ENCODE measurements around the gene ICAM2. TPM values are rescaled to one million over a fixed set of nuclear protein-coding genes. Genes with fewer than 3 reads are reported as not detected.

ICAM2 gene
- total RNA-seq, 2 donors from 2014 or later: 7.3 to 12.6 TPM

DNA sequence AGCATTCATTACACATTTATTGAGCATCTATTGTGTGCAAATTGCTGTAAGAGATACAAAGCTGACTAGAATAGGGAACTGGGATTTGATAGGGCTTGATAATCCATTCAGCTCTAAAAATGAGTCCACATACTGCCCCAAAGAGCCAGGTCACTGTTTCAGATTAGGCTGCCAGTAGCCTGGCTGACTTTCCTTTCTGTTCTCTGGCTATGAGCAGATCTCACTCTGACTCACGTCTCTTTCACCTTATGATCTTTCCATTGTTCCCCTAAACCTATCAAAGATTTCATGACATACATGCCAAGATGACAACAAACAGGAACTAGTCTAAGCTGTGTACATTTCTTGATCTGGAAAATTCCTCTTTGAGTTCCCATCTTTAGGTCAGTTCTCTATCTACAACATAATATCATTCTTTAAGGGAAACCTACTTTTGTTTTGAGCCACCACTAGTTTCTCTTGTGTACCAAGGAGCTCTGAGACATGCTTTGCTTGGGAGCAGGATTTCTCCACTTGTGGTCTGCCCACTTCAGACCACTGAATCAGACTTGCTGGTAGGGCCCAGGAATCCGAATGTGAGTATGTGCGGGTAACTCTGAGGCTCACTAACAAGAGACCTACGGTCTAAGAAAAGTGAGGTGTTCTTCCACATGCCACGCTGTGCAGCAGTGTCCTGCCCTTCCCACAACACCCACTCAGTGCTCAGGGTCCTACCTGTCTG, 40.9 kb upstream of the ICAM2 start:
- Histone ChIP-seq H3K27me3 (replicated peaks; ENCODE audit: insufficient read depth) (no peaks in the 10 kb centered on the region), H3K4me1 (replicated peaks) (peaks cover 7% of the 10 kb centered on the region), H3K9me3 (no peaks in the 10 kb centered on the region), H3K27ac (no peak overlapping the region), H3K4me3 (no peak overlapping the region), H3K36me3 (no peaks in the 10 kb centered on the region)
- 87% methylated on average over 5 of the region's 5 CpGs for WGBS
- TF ChIP-seq POLR2AphosphoS5 (IDR thresholded peaks at IDR 0.05) (no peak), POLR2A (IDR thresholded peaks at IDR 0.05) (no peak)
- TF ChIP-seq, protein P1, sequence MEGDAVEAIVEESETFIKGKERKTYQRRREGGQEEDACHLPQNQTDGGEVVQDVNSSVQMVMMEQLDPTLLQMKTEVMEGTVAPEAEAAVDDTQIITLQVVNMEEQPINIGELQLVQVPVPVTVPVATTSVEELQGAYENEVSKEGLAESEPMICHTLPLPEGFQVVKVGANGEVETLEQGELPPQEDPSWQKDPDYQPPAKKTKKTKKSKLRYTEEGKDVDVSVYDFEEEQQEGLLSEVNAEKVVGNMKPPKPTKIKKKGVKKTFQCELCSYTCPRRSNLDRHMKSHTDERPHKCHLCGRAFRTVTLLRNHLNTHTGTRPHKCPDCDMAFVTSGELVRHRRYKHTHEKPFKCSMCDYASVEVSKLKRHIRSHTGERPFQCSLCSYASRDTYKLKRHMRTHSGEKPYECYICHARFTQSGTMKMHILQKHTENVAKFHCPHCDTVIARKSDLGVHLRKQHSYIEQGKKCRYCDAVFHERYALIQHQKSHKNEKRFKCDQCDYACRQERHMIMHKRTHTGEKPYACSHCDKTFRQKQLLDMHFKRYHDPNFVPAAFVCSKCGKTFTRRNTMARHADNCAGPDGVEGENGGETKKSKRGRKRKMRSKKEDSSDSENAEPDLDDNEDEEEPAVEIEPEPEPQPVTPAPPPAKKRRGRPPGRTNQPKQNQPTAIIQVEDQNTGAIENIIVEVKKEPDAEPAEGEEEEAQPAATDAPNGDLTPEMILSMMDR (IDR thresholded peaks at IDR 0.05): no peak
- no peak for DNase-seq (ENCODE audit: low spot score)
- intact Hi-C loops (cut with DNase I): loop anchor here (5.0 kb wide), 1 partner anchor 221 kb away; no protein-coding TSS in a partner anchor

DNA sequence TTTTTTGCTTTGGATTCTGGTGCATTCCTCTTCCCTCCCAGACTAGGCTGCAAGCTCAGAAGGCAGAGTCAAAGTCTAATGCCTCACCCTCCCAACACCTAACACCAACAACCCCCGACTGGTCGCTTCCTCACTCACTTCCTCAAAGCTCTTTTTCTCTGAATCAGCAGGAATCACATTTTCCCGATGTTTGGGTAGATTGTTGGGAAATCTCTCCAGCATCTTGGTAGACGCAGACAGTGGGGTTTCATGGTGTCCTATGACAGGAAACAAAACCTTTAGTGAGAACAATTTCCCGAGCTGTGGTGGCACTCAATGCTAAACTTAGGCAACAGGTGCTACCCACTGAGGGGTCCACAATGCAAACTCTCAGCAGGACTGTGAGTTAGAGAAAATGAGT, 39.9 kb upstream of the ICAM2 start:
- intact Hi-C loops (cut with DNase I): loop anchor here (5.0 kb wide), 1 partner anchor 222 kb away; no protein-coding TSS in a partner anchor
- H3K4me3 ChIP-seq: no peak overlapping the region
- H3K9me3 ChIP-seq: no peaks in the 10 kb centered on the region
- no peaks in the 10 kb centered on the region for H3K36me3 ChIP-seq
- 81% methylated on average over 5 of the region's 5 CpGs for WGBS
- H3K4me1 ChIP-seq (replicated peaks): peaks cover 7% of the 10 kb centered on the region
- no peak for DNase-seq (ENCODE audit: low spot score)
- H3K27ac ChIP-seq: no peak overlapping the region
- H3K27me3 ChIP-seq (replicated peaks; ENCODE audit: insufficient read depth): no peaks in the 10 kb centered on the region
- TF ChIP-seq POLR2AphosphoS5 (IDR thresholded peaks at IDR 0.05) (no peak), POLR2A (IDR thresholded peaks at IDR 0.05) (no peak)
- TF ChIP-seq, protein P1 (IDR thresholded peaks at IDR 0.05): no peak

DNA sequence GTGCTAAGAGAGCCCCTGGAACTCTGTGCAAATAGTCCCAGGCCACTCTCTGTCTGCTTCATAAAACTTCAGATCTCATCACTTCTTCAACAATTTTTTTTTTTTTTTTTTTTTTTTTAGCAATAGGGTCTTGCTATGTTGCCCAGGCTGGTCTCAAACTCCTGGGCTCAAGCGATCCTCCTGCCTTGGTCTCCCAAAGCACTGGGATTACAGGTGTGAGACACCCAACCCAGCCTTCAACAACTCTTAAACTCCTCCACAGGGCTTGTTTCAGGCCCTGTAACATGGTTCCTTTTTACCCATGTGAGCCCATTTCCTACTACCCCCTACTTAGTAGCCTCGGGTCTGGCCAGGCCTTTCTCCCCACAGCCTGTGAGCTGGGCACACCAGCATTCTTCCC, 39.3 kb upstream of the ICAM2 start:
- H3K27me3 ChIP-seq (replicated peaks; ENCODE audit: insufficient read depth): no peaks in the 10 kb centered on the region
- TF ChIP-seq, protein P1 (IDR thresholded peaks at IDR 0.05): no peak
- TF ChIP-seq POLR2AphosphoS5 (IDR thresholded peaks at IDR 0.05) (no peak), POLR2A (IDR thresholded peaks at IDR 0.05) (no peak)
- peaks cover 7% of the 10 kb centered on the region for H3K4me1 ChIP-seq (replicated peaks)
- no peak overlapping the region for H3K4me3 ChIP-seq
- H3K27ac ChIP-seq: no peak overlapping the region
- no peaks in the 10 kb centered on the region for H3K9me3 ChIP-seq
- no peaks in the 10 kb centered on the region for H3K36me3 ChIP-seq
- 96% methylated on average over 2 of the region's 2 CpGs for WGBS
- intact Hi-C loops (cut with DNase I): loop anchor here (5.0 to 10.0 kb wide), 2 partner anchors 205 to 223 kb away; partner anchors contain the start of gene TEX2
- no peak for DNase-seq (ENCODE audit: low spot score)

DNA sequence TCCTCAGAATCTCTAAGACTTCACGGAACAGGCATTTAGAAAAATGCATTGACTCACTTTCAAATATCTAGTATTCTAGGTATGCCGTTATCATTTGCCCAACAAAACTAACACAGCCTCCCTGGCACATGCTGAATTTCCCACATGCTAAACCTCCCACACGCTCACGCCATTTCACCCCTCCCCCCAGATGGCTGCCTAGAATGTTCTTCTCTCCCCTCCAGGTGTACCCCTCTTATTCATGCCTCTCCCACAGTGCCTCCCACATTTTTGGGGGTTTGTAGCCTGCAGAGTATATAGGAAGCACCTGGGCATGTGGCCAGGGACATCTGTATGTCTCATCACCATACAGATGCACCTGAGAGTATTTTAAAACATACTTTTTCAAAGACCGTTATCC, 38.2 kb upstream of the ICAM2 start:
- no peaks in the 10 kb centered on the region for H3K4me1 ChIP-seq (replicated peaks)
- H3K36me3 ChIP-seq: peaks cover 0 to 5% of the 10 kb centered on the region in 2 donors
- H3K27me3 ChIP-seq (replicated peaks; ENCODE audit: insufficient read depth): no peaks in the 10 kb centered on the region
- intact Hi-C loops (cut with DNase I): loop anchor here (10.0 kb wide), 1 partner anchor 206 kb away; the partner anchor contains the start of gene TEX2
- no peak overlapping the region for H3K27ac ChIP-seq
- DNase-seq (ENCODE audit: low spot score): no peak
- no peaks in the 10 kb centered on the region for H3K9me3 ChIP-seq
- 86% methylated on average over 5 of the region's 5 CpGs for whole genome bisulfite sequencing
- TF ChIP-seq POLR2A (IDR thresholded peaks at IDR 0.05): no peak
- no peak for TF ChIP-seq POLR2AphosphoS5 (IDR thresholded peaks at IDR 0.05)
- TF ChIP-seq, protein P1 (IDR thresholded peaks at IDR 0.05): no peak
- H3K4me3 ChIP-seq: no peak overlapping the region
